Ishikawa (cell line): Measurements from ENCODE around the gene RAPGEF6.

Source experiments
- CEBPB ChIP-seq: IDR thresholded peaks from 2 replicates; pipeline ENCODE4 v1.6.1; 2012
- CREB1 ChIP-seq: IDR thresholded peaks from 2 replicates; pipeline ENCODE4 v1.6.1; 2012; ENCODE audit warnings: low read depth
- RAD21 ChIP-seq: IDR thresholded peaks from 2 replicates; pipeline ENCODE4 v1.6.1; 2012; ENCODE audit warnings: low read depth
- TEAD4 ChIP-seq: IDR thresholded peaks from 2 replicates; pipeline ENCODE4 v1.6.1; 2012
- YY1 ChIP-seq: IDR thresholded peaks from 2 replicates; pipeline ENCODE4 v1.6.1; 2012; ENCODE audit warnings: low read depth
- TF ChIP-seq, protein P1 (sequence below): IDR thresholded peaks from 2 replicates; pipeline ENCODE4 v1.6.1; 2012; ENCODE audit warnings: low read depth, mild to moderate bottlenecking

DNA sequence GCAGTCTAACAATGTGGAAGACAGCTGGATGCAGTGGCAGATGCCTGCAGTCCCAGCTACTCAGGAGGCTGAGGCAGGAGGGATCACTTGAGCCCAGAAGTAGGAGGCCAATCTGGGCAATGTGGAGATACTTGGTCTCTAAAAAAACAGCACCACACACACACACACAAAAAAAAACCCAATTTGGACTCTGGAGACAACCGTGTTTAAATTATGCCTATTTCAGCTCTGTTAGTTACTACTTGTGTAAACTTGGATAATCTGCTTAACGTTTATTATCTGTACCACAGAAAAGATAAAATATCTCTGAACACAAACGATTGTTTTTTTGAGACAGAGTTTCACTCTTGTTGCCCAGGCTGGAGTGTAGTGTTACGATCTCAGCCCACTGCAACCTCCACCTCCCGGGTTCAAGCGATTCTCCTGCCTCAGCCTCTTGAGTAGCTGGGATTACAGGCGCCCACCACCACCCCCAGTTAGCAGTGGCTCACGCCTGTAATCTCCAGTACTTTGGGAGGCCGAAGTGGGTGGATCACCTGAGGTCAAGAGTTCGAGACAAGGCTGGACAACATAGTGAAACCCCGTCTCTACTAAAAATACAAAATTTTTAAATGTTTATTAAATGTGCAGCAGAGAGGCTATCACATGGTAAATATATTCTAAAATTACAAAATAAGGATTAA lies 17.7 kb downstream of the RAPGEF6 start:
- no peak for TF ChIP-seq TEAD4
- TF ChIP-seq CREB1: no peak
- TF ChIP-seq, protein P1, sequence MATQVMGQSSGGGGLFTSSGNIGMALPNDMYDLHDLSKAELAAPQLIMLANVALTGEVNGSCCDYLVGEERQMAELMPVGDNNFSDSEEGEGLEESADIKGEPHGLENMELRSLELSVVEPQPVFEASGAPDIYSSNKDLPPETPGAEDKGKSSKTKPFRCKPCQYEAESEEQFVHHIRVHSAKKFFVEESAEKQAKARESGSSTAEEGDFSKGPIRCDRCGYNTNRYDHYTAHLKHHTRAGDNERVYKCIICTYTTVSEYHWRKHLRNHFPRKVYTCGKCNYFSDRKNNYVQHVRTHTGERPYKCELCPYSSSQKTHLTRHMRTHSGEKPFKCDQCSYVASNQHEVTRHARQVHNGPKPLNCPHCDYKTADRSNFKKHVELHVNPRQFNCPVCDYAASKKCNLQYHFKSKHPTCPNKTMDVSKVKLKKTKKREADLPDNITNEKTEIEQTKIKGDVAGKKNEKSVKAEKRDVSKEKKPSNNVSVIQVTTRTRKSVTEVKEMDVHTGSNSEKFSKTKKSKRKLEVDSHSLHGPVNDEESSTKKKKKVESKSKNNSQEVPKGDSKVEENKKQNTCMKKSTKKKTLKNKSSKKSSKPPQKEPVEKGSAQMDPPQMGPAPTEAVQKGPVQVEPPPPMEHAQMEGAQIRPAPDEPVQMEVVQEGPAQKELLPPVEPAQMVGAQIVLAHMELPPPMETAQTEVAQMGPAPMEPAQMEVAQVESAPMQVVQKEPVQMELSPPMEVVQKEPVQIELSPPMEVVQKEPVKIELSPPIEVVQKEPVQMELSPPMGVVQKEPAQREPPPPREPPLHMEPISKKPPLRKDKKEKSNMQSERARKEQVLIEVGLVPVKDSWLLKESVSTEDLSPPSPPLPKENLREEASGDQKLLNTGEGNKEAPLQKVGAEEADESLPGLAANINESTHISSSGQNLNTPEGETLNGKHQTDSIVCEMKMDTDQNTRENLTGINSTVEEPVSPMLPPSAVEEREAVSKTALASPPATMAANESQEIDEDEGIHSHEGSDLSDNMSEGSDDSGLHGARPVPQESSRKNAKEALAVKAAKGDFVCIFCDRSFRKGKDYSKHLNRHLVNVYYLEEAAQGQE: no peak
- no peak for TF ChIP-seq CEBPB
- no peak for TF ChIP-seq YY1
- TF ChIP-seq RAD21: no peak
